Adrenal gland (tissue), 12 donors: ENCODE measurements around the gene MT1X. TPM values are rescaled to one million over a fixed set of nuclear protein-coding genes. Genes with fewer than 3 reads are reported as not detected.
A peak's percentile ranks its signal among the peaks of the same experiment; 100 is the strongest.

Experiments
- DNase-seq, 7 donors: peaks; one replicate each; pipeline ENCODE4 v3.0.0-alpha.2; 2019 to 2020
- H3K27ac ChIP-seq, 5 donors: fragments of 200-600 bp; sonication (generic) in 4 of 5; 1 replicate in 3 of 5; 2 replicates in 2 of 5; pipeline versions ENCODE4 v1.5.1 to v1.8.0; 2016 to 2020; ENCODE audit warnings: mild to moderate bottlenecking in 1 of 5
- H3K27me3 ChIP-seq: fragments of 200-600 bp; 2 replicates; pipeline ENCODE4 v1.8.0; 2021
- H3K36me3 ChIP-seq, 2 donors: fragments of 200-600 bp; replicated peaks in 1 of 2; 1 replicate in 1 of 2; 2 replicates in 1 of 2; pipeline versions ENCODE4 v1.5.1 to v1.8.0; 2018 to 2022
- H3K4me1 ChIP-seq, 2 donors: fragments of 200-600 bp; replicated peaks in 1 of 2; 1 replicate in 1 of 2; 2 replicates in 1 of 2; pipeline versions ENCODE4 v1.5.1 to v1.8.0; 2018 to 2021
- H3K4me3 ChIP-seq, 4 donors: fragments of 200-600 bp; sonication (generic) in 3 of 4; one replicate each; pipeline ENCODE4 v1.5.1; 2016 to 2018
- H3K9me3 ChIP-seq, 3 donors: fragments of 200-600 bp; sonication (generic) in 1 of 3; replicated peaks in 1 of 3; 1 replicate in 2 of 3; 2 replicates in 1 of 3; pipeline versions ENCODE4 v1.5.1 to v1.8.0; 2016 to 2021
- POLR2A ChIP-seq, 2 donors: fragments of 450-650 bp; IDR thresholded peaks; one replicate each; pipeline ENCODE4 v1.6.1; 2017; ENCODE audit warnings: antibody characterized with exemption in 2 of 2, mild to moderate bottlenecking in 2 of 2, moderate library complexity in 1 of 2
- WGBS, 4 donors: extraction: QIAGEN DNeasy Blood & Tissue Kit in 2 of 4; methylation state at CpG; one replicate each; pipeline versions ENCODE4 v1.1.5 to v1.1.7; 2013 to 2017; 5-methylcytosine and 5-hydroxymethylcytosine counted together
- intact Hi-C, 2 donors: fragments of 100-400 bp; cut with DNase I; formaldehyde crosslinking; loops; one replicate each; pipeline versions ENCODE4 v1.14.1 to v1.15.0; 2022 to 2023
- polyA plus RNA-seq, 3 donors: library from polyadenylated mRNA; stranded (reverse); fragments of 200-250 nt in 2 of 3; fragments of 350-450 nt in 1 of 3; fragmentation: Illumina TruSeq in 1 of 3; extraction: RNeasy Lipid Tissue Mini Kit (QIAGEN cat#74804) in 1 of 3; gene quantifications; one replicate each; pipeline ENCODE4 v1.2.3, GENCODE V29; 2013 to 2014
- total RNA-seq, 9 donors: library from RNA; depleted of rRNA in 4 of 9; stranded (reverse); fragments of >200 nt in 4 of 9; fragments of 120-200 nt in 1 of 9; fragmentation: NEBNext Ultra II Directional in 1 of 9; extraction: Animal tissue kit (Norgen Biotek cat#: 25700) in 1 of 9; gene quantifications; one replicate each; pipeline versions ENCODE4 v1.1.0 to v1.2.4, GENCODE V29; 2013 to 2023
- TF ChIP-seq, protein P1 (sequence below), 6 experiments: fragments of 450-650 bp in 4 of 6; fragments of 200-600 bp in 2 of 6; sonication (generic) in 1 of 6; IDR thresholded peaks; 1 replicate in 5 of 6; 2 replicates in 1 of 6; pipeline versions ENCODE4 v1.5.1 to v1.8.0; 2016 to 2021; ENCODE audit warnings: antibody characterized with exemption in 6 of 6, mild to moderate bottlenecking in 2 of 6, moderate library complexity in 1 of 6
- donor health status: healthy with polysubstance abuse.
- donor health status: Bipolar disorder and iron deficiency.
- donor health status: DM: yes; HTN: yes; CAD: no.
- donor health status: DM: no; HTN: no; CAD: no.
- donor health status: DM: no; HTN: no; CAD: no.
- donor health status: DM: yes; HTN: yes; CAD: no.

Gene MT1X
- total and polyA plus RNA-seq, 12 donors: 29.4 to 438 (median 99.1) TPM

GRCh38 chr16:56652600-56652999 lies 29.7 kb upstream of the MT1X start:
- WGBS, 4 donors: 22 to 82% (median 65%) methylated on average over 1 of the region's 1 CpG
- Histone ChIP-seq H3K27me3 (no peaks in the 10 kb centered on the region), H3K4me3 (no peak overlapping the region), H3K9me3 (no peaks in the 10 kb centered on the region), H3K27ac (no peak overlapping the region), H3K4me1 (peaks cover 0 to 5% of the 10 kb centered on the region in 2 donors), H3K36me3 (no peaks in the 10 kb centered on the region)
- intact Hi-C loops: no loop called here
- DNase-seq: no peak
- TF ChIP-seq, protein P1, sequence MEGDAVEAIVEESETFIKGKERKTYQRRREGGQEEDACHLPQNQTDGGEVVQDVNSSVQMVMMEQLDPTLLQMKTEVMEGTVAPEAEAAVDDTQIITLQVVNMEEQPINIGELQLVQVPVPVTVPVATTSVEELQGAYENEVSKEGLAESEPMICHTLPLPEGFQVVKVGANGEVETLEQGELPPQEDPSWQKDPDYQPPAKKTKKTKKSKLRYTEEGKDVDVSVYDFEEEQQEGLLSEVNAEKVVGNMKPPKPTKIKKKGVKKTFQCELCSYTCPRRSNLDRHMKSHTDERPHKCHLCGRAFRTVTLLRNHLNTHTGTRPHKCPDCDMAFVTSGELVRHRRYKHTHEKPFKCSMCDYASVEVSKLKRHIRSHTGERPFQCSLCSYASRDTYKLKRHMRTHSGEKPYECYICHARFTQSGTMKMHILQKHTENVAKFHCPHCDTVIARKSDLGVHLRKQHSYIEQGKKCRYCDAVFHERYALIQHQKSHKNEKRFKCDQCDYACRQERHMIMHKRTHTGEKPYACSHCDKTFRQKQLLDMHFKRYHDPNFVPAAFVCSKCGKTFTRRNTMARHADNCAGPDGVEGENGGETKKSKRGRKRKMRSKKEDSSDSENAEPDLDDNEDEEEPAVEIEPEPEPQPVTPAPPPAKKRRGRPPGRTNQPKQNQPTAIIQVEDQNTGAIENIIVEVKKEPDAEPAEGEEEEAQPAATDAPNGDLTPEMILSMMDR (IDR thresholded peaks at IDR 0.05): no peak
- no peak for TF ChIP-seq POLR2A (IDR thresholded peaks at IDR 0.05)

GRCh38 chr16:56653218-56653617 lies 29.1 kb upstream of the MT1X start:
- no peak for TF ChIP-seq POLR2A (IDR thresholded peaks at IDR 0.05)
- TF ChIP-seq, protein P1 (IDR thresholded peaks at IDR 0.05): no peak
- WGBS, 4 donors: 86 to 89% (median 87%) methylated on average over 7 of the region's 7 CpGs
- Histone ChIP-seq H3K36me3 (no peaks in the 10 kb centered on the region), H3K9me3 (no peaks in the 10 kb centered on the region), H3K4me1 (peaks cover under 1 to 7% of the 10 kb centered on the region in 2 donors), H3K27ac (no peak overlapping the region), H3K4me3 (no peak overlapping the region), H3K27me3 (no peaks in the 10 kb centered on the region)
- DNase-seq: no peak
- intact Hi-C loops: no loop called here

- DNase-seq: peak; percentile 91 to 98 (median 96)
- Histone ChIP-seq H3K4me3 (peak within 1 kb of the TSS in 2 of 4 donors; percentile 18 to 79), H3K27me3 (no peaks in the 10 kb centered on the region), H3K9me3 (no peaks in the 10 kb centered on the region), H3K27ac (peak within 1 kb of the TSS; percentile 27 to 96 (median 60)), H3K36me3 (no peaks in the 10 kb centered on the region), H3K4me1 (peaks cover 3 to 15% of the 10 kb centered on the region in 2 donors)
- WGBS, 4 donors: 0 to 1% (median 0%) methylated on average over 12 to 46 of the region's 46 CpGs
- TF ChIP-seq, protein P1 (IDR thresholded peaks at IDR 0.05): no peak
- peak; percentile 17 to 65 for TF ChIP-seq POLR2A (IDR thresholded peaks at IDR 0.05)
- intact Hi-C loops: no loop called here
Observed at GRCh38 chr16:56657555-56658326, 24.5 kb upstream of the MT1X start, which contains the start of gene MT1F. MT1F (plus strand) TSS chr16:56657959; CDS start chr16:56658059, 100 bp downstream.

DNA sequence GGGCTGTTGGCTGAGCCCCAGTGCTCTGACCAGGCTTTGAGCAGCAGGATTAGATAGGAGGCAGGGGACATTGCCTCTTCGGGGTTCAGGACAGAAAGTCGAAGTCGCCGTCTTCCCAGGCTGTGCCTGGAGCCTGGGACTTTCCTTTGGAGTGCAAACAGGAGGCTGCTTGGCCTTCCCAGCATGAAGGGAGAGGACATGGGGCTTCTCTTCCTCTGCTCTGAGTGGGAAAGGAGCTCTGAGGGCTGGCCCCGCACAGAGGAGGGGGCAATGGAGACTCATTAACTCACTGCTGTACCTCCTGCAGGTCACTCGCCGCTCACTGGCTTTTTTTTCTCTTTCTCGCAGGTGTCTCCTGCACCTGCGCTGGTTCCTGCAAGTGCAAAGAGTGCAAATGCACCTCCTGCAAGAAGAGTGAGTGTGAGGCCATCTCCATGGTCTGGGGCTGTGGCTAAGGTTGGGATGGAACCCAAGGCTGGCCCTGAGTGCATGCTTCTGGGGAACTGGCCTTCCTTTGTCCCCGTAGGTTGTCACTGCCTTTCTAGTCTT lies 23.9 kb upstream of the MT1X start:
- no peaks in the 10 kb centered on the region for H3K36me3 ChIP-seq
- TF ChIP-seq, protein P1 (IDR thresholded peaks at IDR 0.05): no peak
- no peak for TF ChIP-seq POLR2A (IDR thresholded peaks at IDR 0.05)
- DNase-seq: no peak
- peak overlapping the region in 3 of 5 donors; percentile 60 to 96 (median 83) for H3K27ac ChIP-seq
- WGBS, 4 donors: 45 to 50% (median 47%) methylated on average over 6 to 10 of the region's 10 CpGs
- intact Hi-C loops: no loop called here
- H3K4me3 ChIP-seq: peak overlapping the region in 1 of 4 donors; percentile 79
- no peaks in the 10 kb centered on the region for H3K9me3 ChIP-seq
- no peaks in the 10 kb centered on the region for H3K27me3 ChIP-seq
- peaks cover 3 to 15% of the 10 kb centered on the region in 2 donors for H3K4me1 ChIP-seq
